ENCODE results near the gene AGAP3.

GRCh38 chr7:151168003-151168786, 81.9 kb downstream of the AGAP3 start:
- TF ChIP-seq POLR2AphosphoS5 (IDR thresholded peaks at IDR 0.05; ENCODE audit: low read depth, low read length) (no peak), SIN3A (IDR thresholded peaks at IDR 0.05; ENCODE audit: borderline replicate concordance, insufficient read depth, low read length) (no peak), TAF1 (IDR thresholded peaks at IDR 0.05; ENCODE audit: borderline replicate concordance, insufficient read depth, low read length) (no peak)

Data from PFSK-1 (cell line).